NCI-H1930 (cell line): ENCODE measurements around the gene KRTAP26-1.

Experiments used
- DNase-seq, 2 experiments: peaks; one replicate each; lab custom pipeline; 2025; lab: John Stamatoyannopoulos, UW

Gene KRTAP26-1

DNA sequence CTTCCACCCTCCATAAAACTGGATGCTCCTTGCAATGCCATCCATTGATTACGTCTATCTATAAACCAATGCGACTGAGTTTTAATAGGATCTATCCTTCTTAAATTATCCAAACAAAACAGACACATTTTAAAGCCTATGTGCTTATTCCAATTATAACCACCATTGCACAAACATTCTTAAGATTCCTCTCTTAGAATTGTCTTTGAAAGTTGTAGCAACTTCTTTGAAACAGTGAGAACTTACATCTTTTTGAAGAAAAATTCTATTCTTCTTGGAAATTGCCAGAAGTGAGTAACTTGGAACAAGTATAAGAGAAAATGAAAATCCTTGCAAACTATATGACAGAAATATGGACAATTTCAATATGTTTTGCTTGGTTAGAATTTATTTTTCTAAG, at the start of gene KRTAP26-1:
TSS of gene KRTAP26-1 (minus strand) at position 101 of the 400 bp plus-strand sequence. CDS start 280 bp downstream, outside the sequence.
- no peak for DNase-seq

- no peak for DNase-seq
These were observed 35.8 kb upstream of the KRTAP26-1 start for GRCh38 chr21:30355906-30356305.

- DNase-seq, result no peak
These were observed 34.3 kb upstream of the KRTAP26-1 start for GRCh38 chr21:30354308-30355005.

GRCh38 chr21:30351534-30351933, 31.4 kb upstream of the KRTAP26-1 start:
- no peak for DNase-seq

DNA sequence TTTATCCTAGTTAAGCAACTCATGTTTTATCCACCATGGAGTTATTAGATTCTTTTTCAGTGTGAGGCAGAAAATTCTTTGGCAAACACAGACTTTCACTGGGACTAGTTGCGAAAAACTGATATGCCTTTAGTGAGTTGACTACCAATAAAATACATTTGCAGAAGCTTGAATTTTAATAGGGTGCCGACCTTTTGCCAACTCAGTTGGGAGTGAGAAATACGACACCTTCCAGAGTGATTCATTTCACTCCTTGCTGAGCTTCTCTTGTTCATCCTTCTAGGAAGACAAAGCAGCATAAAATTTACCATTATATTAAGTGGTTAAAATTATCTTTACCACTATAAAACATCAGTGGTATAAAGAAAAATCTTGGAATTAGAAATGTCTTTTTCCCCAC, 29.5 kb upstream of the KRTAP26-1 start:
- peak in 1 of 2 experiments; percentile 19 for DNase-seq

DNA sequence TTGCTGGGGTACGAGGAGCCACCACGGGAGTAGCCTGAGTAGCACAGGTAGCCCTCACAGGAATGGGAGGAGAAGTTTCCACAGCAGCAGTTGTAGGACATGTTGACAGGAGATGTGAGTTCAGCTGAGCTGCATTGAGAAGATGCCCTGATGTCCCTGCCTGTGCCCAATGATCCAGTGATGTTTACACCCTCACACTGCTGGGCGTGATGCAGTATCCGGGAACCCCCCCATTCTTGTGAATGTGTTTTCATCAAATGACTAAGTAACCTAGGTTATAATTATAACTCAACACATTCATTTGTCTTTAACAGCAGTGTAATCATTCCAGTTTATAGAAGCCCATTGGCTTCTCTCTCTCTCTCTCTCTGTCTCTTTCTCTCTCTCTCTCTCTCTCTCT, 28.4 kb upstream of the KRTAP26-1 start, which contains the start of gene KRTAP23-1:
TSS of gene KRTAP23-1 (minus strand) at position 101 of the 400 bp plus-strand sequence. CDS start at position 101, 0 bp downstream.
- DNase-seq, result no peak

DNA sequence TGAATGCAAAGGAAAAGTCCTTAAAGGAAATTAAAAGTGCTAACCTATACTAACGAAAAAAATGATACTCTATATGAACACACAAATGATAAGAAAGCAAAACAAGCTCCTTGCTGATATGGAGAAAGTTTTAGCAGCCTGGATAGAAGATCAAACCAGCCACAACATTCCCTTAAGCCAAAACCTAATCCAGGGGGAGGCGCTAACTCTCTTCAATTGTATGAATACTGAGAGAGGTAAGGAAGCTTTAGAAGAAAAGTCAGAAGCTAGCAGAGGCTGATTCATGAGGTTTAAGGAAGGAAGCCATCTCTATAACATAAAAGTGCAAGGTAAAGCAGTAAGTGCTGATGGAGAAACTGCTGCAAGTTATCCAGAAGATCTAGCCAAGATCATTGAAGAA, 24.9 kb upstream of the KRTAP26-1 start:
- DNase-seq, result no peak

GRCh38 chr21:30340714-30341573, 20.8 kb upstream of the KRTAP26-1 start:
- DNase-seq, result peak in 1 of 2 experiments; percentile 2

DNA sequence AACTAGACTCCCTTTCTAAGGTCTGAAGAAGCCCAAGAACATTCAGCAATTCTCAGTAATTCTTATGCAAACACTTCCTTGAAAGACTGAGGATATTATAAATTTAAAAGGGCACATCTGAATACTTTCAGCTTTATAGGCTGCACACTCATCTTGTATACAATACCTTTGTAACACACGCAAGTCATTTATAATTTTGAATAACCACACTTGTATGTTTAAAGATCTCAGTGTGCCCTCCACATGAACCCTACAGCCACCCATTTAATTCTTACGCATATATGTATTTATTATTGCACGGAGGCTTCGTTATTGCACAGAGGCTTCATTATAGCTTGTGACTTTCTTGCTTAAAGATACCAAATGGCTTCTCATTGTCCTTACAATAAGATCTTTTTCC, 18.6 kb upstream of the KRTAP26-1 start:
- DNase-seq, result no peak

- no peak for DNase-seq
These were observed 17.7 kb upstream of the KRTAP26-1 start for GRCh38 chr21:30337772-30338171.

- DNase-seq, result no peak
These were observed 17.2 kb upstream of the KRTAP26-1 start, which contains the start of gene KRTAP27-1 for GRCh38 chr21:30337276-30337744. KRTAP27-1 (minus strand) TSS chr21:30337694; CDS start chr21:30337668, 26 bp downstream.

DNA sequence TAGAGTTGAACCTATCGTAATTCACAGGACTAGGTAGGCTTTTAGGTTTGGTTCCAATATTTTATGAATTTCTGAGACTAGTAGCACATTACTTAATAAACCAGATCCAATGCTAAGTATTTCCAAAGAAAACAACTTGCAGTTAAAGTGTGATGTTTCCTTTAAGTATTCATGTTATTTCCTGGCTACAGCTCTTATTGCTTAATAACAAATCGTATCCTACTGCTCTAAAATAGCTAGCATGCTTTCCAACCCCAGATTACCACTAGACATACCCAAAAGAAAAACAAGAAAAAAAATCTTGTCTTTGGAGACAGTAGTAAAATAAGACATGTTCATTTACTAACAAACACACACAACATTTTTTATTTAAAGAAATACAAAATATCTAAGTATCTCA, 16.5 kb upstream of the KRTAP26-1 start:
- DNase-seq, result no peak

DNA sequence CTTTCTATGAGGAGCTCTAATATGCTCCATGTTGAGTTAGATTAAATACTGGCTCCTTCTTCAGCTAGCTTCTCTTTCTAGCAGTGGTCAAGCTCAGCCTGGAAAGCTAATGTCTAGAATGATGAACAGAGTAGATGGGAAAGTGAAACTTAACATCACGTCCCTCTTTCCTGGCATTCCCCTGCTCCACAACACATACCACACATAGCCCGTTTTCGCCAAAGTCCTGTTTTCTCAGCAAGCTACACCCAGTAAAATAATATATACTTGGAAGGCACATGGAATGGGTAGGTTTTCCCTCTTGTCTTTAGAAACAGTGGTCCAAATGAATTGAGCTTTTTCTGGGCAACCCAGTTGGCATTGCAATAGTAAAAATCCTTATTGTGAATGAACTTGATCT, 13.6 kb upstream of the KRTAP26-1 start:
- DNase-seq, result no peak

DNA sequence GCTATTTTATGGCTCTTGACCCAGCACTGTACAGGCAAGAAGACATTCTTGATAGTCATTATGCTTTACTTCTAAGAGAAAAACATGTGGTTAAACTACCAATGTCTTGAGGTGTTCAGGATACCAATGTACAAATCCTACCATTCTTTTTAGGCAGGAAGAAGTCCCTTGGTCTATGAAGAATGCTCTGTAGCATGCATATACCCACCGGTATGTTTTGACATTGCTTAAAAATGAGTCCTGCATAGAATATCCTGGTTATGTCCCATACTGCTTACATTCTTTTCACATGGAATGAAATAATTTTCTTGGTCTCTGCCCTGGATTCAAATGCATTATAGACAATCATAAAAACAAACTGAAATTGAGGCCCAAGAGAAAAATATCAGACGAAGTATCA, 12.6 kb upstream of the KRTAP26-1 start:
- DNase-seq, result no peak

GRCh38 chr21:30329203-30329875, 9.2 kb upstream of the KRTAP26-1 start:
- DNase-seq, result no peak

DNA sequence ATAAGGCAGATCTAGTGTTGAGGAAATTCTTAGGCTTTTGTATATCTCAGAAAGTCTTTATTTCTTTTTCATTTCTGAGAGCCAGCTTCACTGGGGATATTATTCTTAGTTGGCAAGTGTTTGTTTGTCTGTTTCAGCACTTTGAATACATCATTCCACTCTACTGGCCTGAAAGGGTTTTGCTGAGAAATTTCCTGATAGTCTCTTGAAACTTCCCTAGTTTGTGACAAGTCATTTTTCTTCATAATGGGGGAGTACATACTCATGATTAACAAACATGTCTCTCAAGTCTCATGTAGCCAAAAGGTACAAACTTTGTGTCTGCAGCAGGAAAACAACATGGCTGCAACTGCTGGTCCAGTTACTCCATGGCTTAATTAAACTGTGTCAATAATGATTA, 6.3 kb upstream of the KRTAP26-1 start:
- no peak for DNase-seq

DNA sequence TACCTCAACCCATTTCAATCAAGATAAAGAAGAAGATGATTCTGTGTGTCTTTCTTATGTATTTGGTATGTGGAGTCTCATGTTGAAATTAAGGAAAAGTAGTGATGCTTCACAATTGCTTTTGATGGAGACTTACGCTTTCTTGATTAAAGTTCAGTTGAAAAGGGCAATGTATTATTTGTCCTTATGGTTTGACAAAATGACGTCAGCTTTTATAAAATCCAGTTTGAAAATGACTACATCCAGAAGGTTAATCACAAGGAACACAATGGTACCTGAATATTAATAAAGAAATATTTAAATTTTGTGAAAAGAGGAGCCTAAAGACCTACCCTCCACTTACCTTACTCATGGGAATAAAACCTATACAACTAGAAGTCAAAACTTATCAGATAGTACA, 4.4 kb downstream of the KRTAP26-1 start:
- no peak for DNase-seq

DNA sequence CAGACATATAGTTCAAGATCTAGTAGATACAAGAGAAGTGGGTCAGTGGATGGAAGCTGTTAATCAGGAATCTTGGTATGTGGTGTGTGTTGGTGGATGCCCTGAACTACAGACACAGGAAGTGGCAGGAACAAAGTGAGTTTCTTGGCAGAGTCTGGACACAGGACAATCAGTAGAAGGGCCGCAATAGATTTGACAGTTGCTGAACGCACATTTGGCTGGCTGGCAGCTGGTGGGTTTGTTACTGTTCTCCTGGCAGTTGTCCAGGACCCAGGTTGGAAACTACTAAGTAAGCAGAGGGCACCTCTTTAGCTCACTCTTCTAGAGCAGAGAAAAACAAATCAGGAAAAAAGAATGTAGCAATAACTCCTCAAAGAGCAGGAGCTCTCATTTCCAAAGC, 13.2 kb downstream of the KRTAP26-1 start:
- no peak for DNase-seq

DNA sequence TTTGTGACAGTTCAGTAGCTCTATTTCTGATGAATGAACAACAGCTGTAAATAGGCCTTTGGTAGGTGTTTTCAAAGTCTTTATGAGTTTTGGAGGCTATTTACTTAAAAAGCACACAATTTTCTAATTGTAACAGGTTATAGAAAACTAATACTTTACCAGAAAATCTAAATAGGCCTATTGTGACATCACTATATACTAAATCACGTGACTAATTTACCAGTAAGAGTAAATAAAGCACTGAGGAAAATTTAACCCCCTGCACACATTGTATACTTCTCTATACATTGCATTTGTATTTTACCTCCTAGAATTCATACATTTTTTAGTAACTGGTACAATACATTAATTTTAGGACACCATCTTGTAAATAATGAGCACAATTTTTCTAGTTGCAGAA, 15.0 kb downstream of the KRTAP26-1 start:
- no peak for DNase-seq

DNA sequence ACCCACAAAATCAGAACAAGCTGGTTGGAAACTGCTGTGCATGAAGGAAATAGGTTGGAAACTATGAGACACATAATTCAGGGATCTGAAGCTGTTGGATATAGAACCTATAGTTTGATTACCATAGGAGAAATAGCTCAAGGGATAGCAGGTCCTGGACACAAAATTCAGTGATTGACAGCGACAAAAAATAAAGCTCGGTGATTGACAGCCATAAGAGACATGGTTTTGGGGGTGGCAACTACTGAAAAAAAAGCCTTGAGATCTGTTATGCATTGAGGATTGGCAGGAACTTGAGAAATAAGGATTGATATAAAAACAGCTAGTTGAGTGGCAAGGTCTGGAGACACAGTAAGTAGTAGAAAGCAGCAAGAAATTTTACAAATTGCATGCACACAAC, 30.9 kb downstream of the KRTAP26-1 start, which contains the start of gene KRTAP25-1:
TSS of gene KRTAP25-1 (minus strand) at position 300 of the 400 bp plus-strand sequence. CDS start at position 276, 24 bp downstream.
- DNase-seq, result no peak

DNA sequence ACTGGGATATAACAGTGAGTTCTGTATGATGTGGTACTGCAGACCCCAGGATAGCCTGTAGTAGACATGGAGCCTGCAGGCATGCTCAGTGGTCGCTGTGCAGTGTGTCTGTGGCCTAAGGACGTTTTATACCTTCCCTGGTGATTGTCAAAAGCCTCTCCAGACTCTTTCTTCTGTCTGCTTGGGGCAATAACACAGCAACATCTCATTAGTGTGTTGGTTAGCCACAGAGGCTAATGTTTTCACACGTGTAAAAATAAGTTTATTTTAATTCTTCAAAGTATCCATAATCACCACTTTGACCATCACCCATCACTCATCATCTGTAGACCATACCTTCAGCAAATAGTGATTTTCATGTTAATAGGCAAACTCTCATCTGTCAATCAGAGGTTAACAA, 37.3 kb downstream of the KRTAP26-1 start, which contains the start of gene KRTAP24-1:
TSS of gene KRTAP24-1 (minus strand) at position 101 of the 400 bp plus-strand sequence. CDS start at position 83, 18 bp downstream.
- DNase-seq, result no peak

- no peak for DNase-seq
These were observed 48.5 kb downstream of the KRTAP26-1 start for GRCh38 chr21:30271611-30272010.
